Fibroblast of lung (primary cell): ENCODE data around the gene DDX51.

ENCODE experiments used
- CTCF ChIP-seq, 2 donors: IDR thresholded peaks in 1 of 2; conservative IDR thresholded peaks in 1 of 2; 1 replicate in 1 of 2; 2 replicates in 1 of 2; pipeline ENCODE4 v1.5.1; 2011 to 2012; ENCODE audit warnings: low read length in 2 of 2, control low read depth in 1 of 2, inconsistent platforms in 1 of 2, low read depth in 1 of 2, mild to moderate bottlenecking in 1 of 2
- EZH2 ChIP-seq: IDR thresholded peaks from 2 replicates; pipeline ENCODE4 v1.5.1; 2012; ENCODE audit warnings: low read length, control low read depth, mild to moderate bottlenecking; ENCODE audit errors: missing control alignments

- no peak for TF ChIP-seq CTCF (conservative IDR thresholded peaks at IDR 0.05 in 1 of 2, IDR thresholded peaks at IDR 0.05 in 1 of 2; ENCODE audit: low read depth in 1 of 2, low read length in 2 of 2)
- no peak for TF ChIP-seq EZH2
These were observed 34.4 kb downstream of the DDX51 start for GRCh38 chr12:132109741-132110140.
